Small intestine (tissue), 4 donors: Measurements from ENCODE around the gene GFRAL. TPM values are rescaled to one million over a fixed set of nuclear protein-coding genes. Genes with fewer than 3 reads are reported as not detected.

ENCODE experiments used
- polyA plus RNA-seq, 4 donors: library from polyadenylated mRNA; stranded (reverse) in 3 of 4; unstranded in 1 of 4; fragments of 200-250 nt in 3 of 4; fragments of 120-200 nt in 1 of 4; gene quantifications; one replicate each; pipeline versions ENCODE4 v1.2.1 to v1.2.3, GENCODE V29; 2013
- donor health status: healthy with polysubstance abuse.
- donor health status: Bipolar disorder and iron deficiency.
- donor health status: healthy.

GFRAL gene
- polyA plus RNA-seq, 4 donors = not detected

Other genes starting within 250 kb of the GFRAL start
- gene HCRTR2, start 153.0 kb upstream of the GFRAL start, polyA plus RNA-seq = under 1 TPM in 1 of 4 donors, not detected in 3; 0.09 TPM